Hepatic stellate cell (primary cell): ENCODE data around the gene ZKSCAN4.

Experiments
- DNase-seq: peaks from one replicate; pipeline ENCODE4 v3.0.0; 2011; ENCODE audit warnings: low spot score

ZKSCAN4 gene

GRCh38 chr6:28208111-28208659, 43.9 kb downstream of the ZKSCAN4 start:
- DNase-seq = no peak

DNA sequence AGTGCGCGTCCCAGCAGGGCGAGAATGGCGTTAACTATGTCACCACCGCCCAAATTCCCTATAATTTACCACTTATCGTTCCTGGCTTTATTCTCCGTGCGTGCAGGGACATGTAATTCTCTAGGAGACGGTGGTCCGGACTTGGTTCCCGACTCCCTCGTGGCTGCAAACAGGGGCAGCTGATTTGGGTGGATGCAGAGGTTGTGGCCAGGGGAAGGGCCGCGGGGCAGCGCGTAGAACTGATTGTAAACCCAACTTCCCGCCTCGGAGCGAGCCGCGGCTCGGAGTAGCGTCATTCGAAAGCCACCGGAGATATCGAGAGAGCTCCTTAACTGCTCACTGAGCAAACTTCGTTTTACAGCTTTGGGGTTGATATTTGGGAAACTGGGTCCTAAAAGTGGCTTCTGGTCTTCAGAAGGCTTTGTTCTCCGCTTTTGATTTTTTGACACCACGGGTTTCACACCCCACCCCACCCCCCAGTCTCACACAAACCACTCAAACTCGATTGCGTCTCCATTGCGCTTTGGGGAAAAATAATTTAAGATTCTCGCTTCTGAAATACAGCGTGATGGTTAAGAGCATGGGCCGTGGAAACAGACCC, 44.5 kb downstream of the ZKSCAN4 start:
- DNase-seq = peak; percentile 38

- DNase-seq = no peak
Observed at GRCh38 chr6:28206928-28207509, 45.0 kb downstream of the ZKSCAN4 start.

- no peak for DNase-seq
Observed at GRCh38 chr6:28206527-28206926, 45.5 kb downstream of the ZKSCAN4 start.

DNA sequence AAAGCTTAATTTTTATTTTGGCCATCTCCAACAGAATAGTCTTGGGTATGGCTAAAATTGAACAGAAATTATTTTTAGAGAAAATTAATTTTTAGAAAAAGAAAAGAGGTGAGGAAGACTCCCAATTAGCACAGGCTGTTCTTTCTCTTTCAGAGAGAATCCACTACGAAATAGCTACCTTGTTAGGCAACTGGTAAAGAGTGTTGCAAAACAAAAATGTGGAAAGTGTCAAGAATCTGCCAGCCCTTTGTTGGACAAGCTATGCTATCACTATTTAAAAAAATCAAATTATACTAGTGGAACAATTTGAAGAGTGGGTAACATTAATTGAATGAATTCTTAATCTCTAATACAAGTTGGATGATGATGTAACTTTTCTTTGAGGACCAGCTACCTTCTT, 46.2 kb downstream of the ZKSCAN4 start:
- DNase-seq = no peak

DNA sequence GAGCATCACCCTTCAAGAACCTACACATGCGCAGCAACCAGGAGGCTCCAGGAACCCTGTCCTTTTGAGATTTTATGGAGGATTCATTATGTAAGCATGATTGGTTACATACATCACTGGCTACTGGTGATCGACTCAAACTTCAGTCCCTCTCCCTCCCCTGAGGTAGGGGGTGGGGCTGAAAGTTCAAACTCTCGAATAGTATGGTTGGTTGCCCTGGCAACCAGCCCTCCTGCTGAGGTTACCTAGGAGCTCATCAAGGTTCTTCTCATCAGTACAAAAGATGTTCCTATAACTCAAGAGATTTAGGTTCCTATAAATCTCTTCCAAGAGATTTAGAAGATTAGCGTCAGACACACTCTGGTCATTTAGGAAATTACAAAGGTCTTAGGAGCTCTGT, 48.9 kb downstream of the ZKSCAN4 start:
- DNase-seq = no peak

GRCh38 chr6:28200020-28200419, 52.0 kb downstream of the ZKSCAN4 start:
- DNase-seq = no peak
